DMS153 treated with DMSO at 0.1 percent for 48 hours (cell line): ENCODE data around the gene SLC25A52.
"Not testable (repeated sequence)": the region's sequence is repeated elsewhere in the genome, so short reads cannot be mapped to it uniquely, and the experiment has no call there.

Experiments
- DNase-seq: peaks from one replicate; lab custom pipeline; 2025; ENCODE audit not compliant: unreplicated experiment; lab: John Stamatoyannopoulos, UW

The SLC25A52 gene

GRCh38 chr18:31760695-31761094 is at the start of gene SLC25A52:
Gene SLC25A52, minus strand, starts transcription at chr18:31760880. Its CDS starts 219 bp downstream, at chr18:31760661.
- no peak for DNase-seq

- DNase-seq = not testable (repeated sequence)
These were observed 48.4 kb upstream of the SLC25A52 start for GRCh38 chr18:31809049-31809448.

- DNase-seq = no peak
These were observed 40.4 kb upstream of the SLC25A52 start for GRCh38 chr18:31801078-31801477.

DNA sequence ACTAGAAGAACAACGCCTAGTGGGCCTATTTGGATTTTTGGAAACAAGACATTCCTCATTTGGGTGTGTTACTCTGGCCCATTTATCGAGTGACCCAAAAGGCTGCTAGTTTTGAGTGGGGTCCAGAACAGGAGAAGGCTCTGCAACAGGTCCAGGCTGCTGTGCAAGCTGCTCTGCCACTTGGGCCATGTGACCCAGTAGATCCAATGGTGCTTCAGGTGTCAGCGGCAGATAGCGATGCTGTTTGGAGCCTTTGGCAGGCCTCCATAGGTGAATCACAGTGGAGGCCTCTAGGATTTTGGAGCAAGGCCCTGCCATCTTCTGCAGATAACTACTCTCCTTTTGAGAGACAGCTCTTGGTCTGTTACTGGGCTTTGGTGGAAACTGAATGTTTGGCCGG is 38.6 kb upstream of the SLC25A52 start:
- not testable (repeated sequence) for DNase-seq

- DNase-seq = no peak
These were observed 37.7 kb upstream of the SLC25A52 start for GRCh38 chr18:31798399-31798798.

DNA sequence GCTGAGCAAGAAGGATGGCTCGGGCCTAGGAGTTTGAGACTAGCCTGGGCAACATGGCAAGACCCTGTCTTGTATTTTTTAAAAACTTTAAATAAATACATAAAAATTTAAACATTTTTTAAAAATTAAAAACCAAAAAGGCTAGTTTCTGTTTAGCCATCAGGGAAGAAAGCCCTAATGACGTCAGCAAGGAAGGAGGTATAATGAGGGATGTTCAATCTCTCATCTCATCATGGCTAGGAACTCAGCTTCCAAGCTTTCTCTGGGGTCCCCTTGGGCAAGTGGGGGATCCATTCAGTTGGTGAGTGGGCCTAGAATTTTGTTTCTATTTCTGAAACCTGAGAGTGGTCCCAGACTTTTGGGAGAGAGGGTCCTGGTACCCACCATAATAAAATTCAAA is 35.1 kb upstream of the SLC25A52 start:
- no peak for DNase-seq

- DNase-seq = no peak
These were observed 32.9 kb upstream of the SLC25A52 start for GRCh38 chr18:31793531-31793930.

DNA sequence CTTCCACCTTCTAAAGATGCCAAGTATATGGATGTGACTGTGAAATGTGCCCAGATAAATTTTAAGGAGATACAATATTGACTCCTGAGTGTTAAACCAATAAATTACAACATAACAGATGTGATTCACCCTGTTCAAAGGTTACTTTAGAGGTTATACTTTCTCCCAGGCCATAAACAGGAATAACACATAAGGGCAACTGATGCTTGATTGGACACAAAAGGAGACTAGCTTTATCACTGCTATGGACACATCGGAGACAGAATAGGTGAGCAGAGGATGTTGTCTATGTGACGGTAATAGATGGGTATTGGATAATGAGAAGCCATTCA is 31.9 kb upstream of the SLC25A52 start:
- no peak for DNase-seq

GRCh38 chr18:31791817-31792579 is 31.3 kb upstream of the SLC25A52 start:
- no peak for DNase-seq

- DNase-seq = no peak
These were observed 28.7 kb upstream of the SLC25A52 start for GRCh38 chr18:31789409-31789808.

- DNase-seq = no peak
These were observed 22.4 kb upstream of the SLC25A52 start for GRCh38 chr18:31783059-31783458.

DNA sequence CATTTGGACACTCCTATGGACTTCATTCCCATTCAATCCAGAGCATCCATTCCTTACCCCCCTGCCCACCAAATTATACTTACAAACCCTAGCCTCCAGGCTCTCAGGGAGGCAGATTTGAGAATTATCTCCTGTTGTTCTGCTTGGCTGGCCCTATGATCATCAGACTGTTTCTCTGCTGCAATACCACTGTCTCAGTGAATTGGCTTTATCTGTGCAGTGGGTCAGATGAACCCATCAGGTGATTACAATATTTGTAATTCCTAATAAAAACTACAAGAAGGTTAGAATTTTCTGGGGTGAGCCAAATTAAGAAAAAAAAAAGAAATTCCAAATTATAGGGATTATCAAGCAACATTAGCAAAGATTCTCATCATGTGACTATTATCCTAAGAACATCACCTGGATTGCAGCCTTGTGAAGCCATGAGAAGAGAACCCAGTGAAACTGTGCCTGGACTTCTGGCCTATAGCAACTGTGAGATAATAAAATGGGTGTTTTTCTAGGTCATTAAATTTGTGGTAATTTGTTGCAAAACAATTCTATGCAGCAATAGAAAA is 17.8 kb upstream of the SLC25A52 start:
- DNase-seq = no peak

GRCh38 chr18:31776093-31776492 is 15.4 kb upstream of the SLC25A52 start:
- no peak for DNase-seq

DNA sequence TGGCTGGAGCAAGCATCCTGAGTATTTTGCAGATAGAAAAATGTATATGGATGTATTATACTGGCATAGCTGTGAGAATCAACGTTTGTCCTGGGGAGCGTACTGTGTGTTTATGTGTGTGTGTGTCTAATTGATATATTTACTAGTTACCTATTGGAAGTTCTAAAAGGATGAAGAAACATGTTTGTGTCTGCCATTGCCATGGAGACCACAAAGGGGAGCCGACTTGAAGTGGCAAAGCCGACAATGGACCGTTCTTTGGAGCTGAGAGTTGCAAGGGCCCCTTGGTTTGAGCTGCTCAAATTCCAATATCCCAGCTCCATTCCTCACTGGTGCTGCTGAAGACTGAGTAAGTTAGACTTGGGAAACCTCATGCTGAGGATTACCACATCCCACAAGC is 14.3 kb upstream of the SLC25A52 start:
- no peak for DNase-seq

DNA sequence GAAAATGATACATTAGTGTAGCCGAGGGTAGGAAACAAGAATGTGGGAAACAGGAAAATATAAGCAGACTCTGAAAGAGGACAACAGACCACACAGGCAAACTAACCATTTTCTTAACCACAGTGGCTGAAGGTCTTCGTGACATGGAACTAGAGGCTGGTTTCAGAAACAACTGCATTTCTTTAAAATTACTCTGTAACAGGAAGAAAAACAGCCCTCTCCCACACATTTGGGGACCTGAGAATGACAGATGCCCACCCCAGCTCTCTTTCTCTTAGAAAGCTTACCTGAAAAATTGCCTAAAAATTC is 13.8 kb upstream of the SLC25A52 start:
- DNase-seq = no peak

GRCh38 chr18:31773774-31774476 is 13.2 kb upstream of the SLC25A52 start:
- no peak for DNase-seq

GRCh38 chr18:31772699-31773098 is 12.0 kb upstream of the SLC25A52 start:
- no peak for DNase-seq

- no peak for DNase-seq
These were observed 10.4 kb downstream of the SLC25A52 start for GRCh38 chr18:31750273-31750672.

- DNase-seq = no peak
These were observed 14.3 kb downstream of the SLC25A52 start for GRCh38 chr18:31746396-31746795.

- DNase-seq = no peak
These were observed 16.2 kb downstream of the SLC25A52 start for GRCh38 chr18:31744321-31745067.

GRCh38 chr18:31743600-31743999 is 17.1 kb downstream of the SLC25A52 start:
- not testable (repeated sequence) for DNase-seq
